HT1080 (cell line): ENCODE measurements around the gene MAST4. TPM values are rescaled to one million over a fixed set of nuclear protein-coding genes. Genes with fewer than 3 reads are reported as not detected.

Experiments
- DNase-seq: peaks from one replicate; pipeline ENCODE4 v3.0.0-alpha.2; 2015; ENCODE audit warnings: low read depth
- total RNA-seq: library from RNA; depleted of rRNA; stranded (reverse); fragments of >200 nt; shearing (Covaris generic); gene quantifications from 2 replicates; pipeline ENCODE4 v1.2.3, GENCODE V29; 2014

The MAST4 gene
- total RNA-seq, 1 experiment from 2014 or later, result 8.7 TPM

DNA sequence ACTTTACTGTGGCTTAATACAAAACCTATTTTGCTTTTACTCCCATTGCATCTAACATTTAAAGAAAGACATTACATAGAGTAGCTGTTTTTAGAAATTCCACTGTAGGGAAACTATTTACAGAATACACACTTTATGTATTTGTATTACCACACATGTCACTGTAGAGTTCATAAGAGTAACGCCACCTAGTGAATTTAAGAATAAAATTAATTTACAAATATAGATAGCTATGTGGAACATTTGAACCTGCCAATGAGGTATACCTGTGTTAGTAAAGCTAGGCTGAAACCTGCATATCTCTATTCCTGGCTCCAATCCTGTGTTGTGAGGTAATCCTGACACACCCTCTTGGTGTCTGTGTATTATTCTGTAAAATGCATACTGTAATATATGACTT, 234.4 kb downstream of the MAST4 start:
- DNase-seq, result no peak

DNA sequence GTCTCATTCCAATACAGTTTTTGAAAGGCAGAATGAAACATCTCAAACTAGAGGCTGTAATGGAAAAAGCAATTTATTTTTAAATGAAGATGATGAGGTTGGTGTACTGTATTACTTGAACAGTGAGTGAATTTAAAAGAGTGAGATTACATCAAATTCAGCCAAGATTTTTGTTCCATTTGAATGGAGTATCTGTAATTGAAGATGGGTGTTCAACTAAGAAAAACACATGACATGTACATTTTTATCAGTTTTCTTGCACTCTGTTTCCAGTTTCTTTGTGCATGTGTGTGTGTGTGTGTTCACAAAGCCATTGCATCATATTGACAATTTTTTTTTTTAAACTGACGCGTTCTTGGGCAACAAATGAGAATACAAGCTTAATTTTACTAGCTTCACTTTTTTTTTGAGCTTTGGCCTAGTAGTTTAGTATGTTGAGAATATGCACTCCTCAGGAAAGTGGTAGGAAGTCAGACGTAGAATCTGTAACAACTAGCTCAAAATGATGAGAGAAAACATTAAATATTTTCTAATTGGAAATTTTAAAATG, 243.5 kb downstream of the MAST4 start:
- no peak for DNase-seq

DNA sequence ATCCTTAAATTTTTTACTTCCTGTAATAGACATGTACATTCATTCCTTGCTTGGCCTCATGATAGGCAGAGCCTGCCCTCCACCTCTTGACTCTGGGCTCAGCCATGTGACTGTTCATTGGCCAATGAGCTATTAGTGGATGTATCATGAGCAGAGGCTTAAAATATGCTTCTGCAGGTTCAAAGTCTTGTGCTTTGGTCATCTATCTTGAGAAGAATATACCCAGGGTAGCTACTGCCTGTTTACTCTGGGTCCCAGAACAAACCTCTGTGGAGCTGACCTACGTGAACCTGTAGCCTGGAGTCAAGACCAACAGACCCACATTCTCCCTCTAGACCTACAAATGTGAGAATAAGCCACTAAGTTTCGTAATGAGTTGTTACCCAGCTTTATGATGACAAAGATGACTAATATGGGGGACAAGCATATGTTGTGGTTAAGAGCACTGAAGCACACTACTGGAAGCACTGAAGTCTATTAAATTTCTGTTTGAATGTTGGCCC, 244.4 kb downstream of the MAST4 start:
- DNase-seq, result peak; percentile 39

DNA sequence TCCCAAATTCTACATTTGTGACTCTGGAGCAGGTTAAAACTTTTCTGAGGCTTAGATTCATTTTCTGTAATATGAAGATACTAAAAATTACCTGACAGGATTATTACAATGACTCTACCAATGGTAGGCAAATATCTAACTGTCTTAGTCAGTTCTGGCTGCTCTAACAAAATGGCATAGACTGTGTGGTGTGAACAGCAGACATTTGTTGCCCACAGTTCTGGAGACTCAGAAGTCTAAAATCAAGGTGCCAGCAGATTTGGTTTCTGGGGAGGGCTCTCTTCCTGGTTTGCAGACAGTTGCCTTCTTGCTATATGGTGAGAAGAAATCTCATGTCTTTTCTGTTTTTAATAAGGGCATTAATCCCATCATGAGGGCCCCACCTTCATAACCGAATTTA, 245.1 kb downstream of the MAST4 start:
- DNase-seq, result no peak

DNA sequence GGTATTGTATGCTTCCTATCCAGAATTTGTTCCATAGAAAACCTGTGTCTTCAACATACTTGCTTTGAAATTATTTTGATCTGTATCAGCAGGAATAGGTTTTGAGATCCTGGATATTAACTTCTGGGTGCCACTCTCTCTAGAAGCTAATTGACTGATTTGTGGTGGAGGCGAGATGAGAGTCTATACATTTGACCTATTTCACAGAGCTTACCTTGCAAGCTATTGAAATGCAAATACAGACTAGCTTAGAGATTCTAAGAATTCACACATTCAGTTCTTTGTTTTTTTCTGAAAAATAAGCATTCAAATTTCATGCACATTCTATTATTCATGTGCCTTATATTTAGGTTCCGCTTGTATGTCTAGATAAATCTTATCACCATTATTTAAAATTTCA, 246.3 kb downstream of the MAST4 start:
- no peak for DNase-seq

DNA sequence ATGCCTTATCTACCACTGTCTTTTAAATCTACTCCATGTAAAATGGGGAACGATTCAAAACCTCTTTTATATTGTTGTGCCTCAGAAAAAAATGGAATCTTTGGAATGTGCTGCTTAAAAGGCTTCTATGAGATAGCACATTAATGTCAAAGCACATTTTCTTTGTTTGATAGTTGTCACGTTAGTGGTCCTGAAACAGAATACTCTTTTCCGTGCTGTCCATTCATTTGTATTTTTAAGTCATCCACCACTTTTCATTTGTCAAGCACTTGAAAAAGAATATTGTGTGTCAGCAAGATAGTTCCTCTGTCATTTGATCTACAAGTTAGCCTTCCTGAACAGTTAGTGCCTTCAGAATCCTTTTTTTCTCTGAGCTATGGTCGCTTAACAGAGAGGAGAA, 246.9 kb downstream of the MAST4 start:
- DNase-seq, result no peak

DNA sequence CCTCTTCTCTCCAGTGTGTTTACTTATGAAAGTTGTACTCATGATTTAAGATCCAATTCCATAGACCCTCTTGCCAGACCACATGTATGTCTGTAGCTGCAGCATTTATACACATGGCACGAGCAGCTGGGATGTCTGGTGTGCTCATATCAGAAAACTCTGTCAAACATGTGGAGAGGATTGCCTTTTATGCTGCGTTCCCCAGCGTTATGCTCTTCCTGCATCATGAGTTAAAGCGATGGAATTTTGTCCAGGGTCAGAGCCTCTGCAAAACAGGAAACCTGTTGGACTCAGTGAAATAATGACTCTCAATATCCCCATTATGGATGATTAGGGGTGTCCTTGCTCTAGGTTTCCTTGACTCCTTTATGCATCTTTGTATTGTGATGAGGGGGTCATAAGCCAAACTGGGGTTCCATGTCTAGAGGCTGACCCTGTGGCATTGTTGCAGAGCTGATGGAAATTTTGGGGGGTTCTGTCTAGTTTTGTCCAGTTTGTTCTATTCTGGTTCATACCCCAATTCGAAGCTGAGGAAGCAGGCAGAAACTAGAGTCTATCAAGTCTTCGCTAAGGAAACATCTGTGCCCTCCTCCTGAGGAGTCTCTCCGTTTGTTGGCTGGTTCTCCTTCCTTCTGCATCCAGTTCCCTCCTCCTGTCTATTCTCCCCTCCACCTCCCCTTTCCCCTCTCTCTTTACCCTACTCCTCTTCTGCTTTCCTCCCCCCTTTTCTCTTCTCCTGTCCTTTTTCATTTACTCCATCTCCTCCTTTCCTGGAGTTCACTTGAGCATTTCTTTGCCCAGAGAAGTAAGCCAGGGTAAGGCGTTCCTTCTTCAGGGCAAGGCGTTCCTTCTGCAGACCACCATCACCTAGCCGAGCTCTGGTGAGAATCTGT, 252.8 kb downstream of the MAST4 start:
- DNase-seq, result no peak

DNA sequence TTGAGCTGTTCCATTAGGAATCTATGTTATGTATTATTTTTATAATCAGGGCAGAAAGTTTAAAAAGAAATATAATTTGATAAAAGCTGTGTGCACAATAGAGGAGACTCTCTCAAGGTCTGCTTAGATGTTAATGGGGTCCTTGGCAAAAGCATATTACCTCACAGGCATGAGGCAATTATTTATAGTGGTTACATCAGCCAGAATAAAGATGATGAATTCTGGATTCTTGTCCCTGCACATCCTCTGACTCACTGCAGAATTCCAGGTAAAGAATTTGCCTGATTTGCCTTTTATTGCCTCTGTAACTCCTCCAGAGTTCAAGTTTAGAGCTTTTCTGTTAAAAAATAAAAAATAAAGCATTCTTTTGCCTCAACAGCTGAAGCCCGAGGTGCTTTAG, 253.6 kb downstream of the MAST4 start:
- DNase-seq, result peak; percentile 80

DNA sequence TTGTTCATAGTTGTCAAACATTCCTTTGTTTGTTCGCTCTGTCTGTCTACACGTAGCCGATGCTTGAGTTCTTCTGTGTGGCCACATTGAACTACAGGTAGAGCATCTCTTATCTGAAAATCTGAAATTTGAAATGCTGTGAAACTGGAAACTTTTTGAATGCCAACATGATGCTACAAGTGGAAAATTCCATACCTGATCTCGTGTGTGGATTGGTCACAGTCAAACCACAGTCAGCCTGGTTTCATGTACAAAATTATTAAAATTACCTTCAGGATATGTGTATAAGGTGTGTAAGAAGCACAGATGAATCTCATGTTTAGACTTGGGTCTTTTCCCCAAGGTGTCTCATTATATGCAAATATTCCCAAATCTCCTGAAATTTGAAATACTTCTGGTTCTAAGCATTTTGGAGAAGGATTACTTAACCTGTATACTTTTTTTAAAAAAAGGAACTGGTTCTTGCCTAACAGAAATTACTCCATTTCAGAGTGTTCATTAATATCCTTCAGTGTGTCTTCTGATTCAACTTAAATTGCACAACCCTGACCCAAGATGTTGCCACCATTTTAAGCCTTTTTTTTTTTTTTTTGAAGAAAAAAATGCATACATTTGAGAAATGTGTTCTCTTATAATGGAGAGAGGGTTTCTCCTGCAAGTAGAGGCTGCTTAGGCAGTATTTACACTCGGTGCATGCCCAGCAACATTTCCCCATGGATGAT, 254.3 kb downstream of the MAST4 start:
- no peak for DNase-seq

DNA sequence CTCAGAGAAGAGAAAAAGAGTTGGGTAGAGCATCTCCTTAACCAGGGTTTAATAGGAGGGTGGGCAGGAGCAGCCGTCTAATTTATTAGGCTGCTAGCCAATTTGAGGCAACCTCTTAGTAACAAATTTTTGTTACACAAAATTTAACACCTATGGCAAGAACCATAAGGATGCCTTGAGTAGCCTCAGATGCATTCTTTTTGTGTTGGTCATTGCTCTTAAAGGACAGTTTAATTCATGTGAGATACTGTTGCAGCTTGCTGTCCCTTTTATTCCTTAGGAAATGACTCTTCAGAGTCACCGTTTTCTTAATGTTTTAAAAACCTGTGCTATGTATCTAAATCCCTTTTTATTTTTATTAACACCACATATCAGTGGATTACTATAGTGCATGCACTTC, 255.1 kb downstream of the MAST4 start:
- DNase-seq, result peak; percentile 38

DNA sequence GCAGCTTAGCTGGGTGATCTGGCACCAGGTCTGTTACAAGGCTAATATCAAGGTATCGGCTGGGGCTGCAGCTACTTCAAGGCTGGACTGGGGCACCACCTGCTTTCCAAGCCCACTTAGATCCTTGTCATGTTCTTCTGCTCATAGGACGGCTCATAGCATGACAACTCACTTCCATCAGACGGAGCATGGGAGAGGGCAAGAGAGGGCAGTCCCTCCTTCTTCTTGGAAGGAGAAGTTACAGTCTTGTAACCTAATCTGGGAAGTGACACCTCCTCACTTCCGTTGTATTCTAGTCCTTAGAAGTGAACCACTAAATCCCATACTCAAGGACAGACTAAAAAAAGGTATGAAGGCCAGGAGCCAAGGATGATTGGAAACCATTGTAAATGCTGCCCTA, 258.2 kb downstream of the MAST4 start:
- DNase-seq, result no peak

DNA sequence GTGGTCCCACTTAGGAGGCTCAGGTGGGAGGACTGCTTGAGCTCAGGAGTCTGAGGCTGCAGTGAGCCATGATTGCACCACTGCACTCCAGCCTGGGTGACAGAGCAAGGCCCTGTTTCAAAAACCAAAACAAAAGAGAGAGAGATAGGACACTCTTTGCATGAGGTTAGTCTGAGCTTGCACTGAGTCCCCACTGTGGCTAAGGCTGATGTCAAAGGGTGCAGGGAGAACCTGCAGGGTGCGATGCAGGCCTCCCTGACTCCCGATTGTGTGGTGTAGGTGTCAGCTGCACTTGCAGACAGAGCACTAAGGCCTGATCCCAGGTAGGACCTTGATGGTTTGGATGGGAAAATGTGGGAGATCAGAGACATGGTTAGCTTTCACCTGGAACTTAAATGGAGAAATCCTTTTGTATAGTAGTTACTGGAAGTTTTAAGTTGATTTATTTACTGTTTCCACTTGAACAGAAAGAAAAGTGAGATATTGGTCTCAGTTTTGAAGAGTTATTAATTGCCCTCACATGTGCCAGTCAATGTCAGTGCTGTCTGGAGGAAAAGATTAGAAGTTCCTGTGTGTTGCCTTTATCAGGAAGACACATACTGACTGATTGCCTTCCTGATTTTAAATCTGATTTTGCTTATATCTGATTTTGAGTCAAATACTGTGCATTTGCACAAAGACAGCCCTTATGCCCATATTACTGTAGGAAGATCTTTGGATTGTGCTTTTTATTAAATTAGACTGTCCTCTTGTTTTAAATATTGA, 260.0 kb downstream of the MAST4 start:
- DNase-seq, result no peak

DNA sequence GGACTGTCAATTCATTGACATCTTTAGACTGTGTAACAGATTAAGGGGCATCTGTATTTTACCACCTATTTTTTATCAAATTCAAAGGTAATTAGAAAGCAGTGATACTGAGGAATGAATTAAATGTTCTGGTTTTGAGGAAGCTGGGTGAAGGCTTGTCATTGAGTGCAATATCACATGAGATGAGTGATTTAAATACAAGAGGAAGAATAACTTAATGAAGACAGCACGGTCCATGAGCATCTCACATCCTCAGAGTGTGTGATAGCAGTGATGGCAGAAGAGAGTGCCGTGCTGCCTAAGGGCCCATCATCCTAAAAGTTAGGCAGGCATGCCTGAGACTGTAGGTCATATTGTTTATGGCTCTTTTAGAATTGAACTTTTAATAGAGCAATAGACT, 263.3 kb downstream of the MAST4 start:
- DNase-seq, result no peak

DNA sequence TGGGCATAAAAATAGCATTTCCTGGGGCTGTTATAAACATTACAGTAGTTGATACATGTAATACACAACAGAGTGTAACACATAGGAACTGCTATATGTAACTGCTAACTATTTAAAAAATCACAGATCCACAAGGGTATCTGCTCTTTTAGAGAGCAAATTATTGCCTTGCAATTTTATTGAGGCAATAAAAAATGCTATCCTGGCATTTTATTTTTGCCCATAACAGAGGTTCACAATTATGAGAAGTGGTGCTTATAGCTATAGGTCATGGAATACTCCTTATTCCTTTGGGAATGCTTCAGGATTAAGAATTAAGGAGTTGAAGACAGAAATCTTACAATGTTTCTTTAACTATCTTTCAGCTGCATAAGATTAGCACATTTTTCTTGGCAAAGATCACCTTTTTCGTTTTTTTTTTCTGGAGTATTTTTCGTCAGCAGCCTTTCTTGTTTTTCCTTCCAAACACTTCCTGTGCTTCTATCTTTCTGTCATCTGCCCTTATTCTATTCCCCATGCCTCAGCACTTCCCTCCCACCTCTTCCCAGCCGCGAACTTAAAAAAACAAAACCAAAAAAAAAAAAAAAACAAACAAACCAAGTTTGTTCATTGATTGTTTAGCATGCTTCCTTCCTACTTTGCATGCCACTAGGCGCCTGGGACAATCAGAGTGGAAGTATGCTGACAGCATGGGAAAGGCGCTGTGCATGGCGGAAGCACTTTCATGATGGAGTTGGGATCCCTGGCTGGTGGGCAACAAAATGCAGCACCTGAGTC, 264.2 kb downstream of the MAST4 start:
- DNase-seq, result no peak

DNA sequence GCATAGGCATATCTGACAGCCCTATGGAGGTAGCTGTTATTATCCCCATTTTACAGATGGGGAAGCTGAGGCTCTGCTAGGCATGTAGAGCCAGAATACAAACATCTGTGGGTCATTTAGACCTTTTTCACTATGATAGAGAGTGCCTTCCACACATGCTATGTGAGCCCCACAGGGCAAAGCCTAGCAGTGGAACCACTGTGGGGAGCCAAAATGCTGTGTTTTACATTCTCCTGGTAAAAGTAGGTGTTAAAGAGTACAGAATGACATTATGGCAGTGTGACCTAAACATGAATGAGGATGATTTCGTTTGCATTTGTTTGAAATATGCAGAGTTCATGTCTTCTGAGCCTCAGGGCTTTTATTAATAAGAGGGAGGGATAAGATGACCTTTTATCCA, 265.2 kb downstream of the MAST4 start:
- no peak for DNase-seq

DNA sequence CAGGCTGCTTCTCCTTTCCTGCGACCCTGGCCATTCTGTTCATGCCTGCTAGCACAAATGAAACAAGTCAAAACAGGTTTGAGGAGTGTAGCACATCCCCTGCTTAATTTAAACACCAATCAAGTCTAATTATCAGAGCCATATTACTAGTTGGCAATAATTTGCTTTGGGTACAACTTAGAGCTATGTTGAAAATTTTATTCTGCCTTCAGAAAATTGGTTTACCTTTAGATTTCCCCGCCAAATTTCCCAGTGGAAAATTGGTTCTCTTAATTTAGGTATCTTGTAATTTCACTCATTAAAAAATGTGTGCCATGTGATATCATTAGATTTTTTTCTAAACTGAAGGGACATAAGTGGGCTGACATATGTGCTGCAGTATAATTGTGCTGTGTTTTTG, 265.8 kb downstream of the MAST4 start:
- DNase-seq, result no peak

DNA sequence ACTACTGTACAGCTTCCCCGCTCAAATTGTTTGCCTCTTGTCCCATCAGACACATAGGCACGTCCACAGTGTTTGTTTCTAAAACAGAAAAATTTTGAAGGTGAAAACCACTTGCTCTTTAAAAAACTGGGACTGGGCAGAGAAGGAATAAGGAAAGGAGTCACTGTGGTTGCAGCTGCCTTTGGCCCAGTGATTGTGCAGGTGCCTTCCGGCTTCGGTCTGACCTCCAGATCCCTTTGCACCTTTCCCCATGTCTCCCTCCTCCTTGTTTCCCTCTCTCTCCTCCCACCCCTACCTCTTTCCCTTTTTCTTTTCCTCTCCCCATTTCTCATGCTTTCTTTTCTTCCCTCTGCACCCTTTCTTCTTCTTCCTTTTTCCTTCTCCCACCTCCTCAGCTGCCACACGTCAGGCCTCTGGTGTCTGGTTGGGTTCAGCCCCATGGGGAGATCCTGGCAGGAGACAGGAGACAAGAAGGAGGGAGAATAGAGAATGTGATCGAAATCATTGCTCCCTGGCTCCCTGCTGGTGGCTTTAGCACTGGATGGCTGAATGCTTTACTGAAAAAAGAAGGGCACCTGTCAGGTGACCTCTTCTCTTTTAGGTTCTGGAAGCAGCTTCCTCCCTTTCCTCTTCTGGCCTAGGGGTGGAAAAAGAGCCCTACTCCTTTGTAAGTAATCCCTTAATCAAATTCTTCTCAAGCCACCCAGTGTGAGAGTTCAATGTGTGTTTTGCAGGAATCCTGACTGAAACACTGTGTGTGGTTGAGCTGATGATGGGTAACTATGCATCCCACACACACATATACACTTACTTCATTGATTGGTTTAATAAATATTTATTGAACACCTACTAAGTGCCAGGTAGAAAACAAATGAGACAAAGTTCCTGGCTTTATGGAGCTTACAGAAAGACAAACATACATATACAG, 267.3 kb downstream of the MAST4 start:
- DNase-seq, result no peak

DNA sequence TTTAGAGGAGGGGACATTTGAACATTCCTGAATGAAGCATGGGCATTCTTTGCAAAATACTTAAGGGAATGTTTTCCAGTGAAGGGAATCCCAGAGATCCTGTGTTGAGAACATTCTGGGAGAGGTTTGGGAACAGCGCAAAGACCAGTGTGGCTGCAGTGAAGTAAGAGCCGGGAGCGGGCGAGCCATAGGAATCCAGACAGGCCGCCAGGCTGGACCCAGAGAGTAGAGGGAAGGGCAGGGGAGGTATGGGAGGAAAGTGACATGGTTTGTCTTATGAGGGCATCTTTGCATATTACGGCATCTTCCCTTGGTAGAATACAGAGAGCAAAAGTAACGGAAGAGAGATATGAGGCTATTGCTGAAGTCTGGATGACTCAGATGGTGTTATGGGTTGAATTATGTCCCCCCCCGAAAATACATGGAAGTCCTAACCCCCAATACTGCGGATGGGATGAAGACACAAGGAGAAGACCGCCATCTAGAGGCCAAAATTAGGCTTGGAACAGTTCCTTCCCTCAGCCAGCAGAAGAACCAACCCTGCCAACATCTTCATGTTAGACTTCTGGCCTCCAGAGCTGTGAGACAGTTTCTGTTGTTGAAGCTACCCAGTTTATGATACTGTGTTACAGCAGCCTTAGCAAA, 268.2 kb downstream of the MAST4 start:
- peak; percentile 75 for DNase-seq
